GM23338 (cell line): Measurements from ENCODE around the gene GNB1L. TPM values are rescaled to one million over a fixed set of nuclear protein-coding genes. Genes with fewer than 3 reads are reported as not detected.

Source experiments
- ATAC-seq: fragments of 200-7000 bp; cut with Tn5 transposase; 3 replicates; pipeline ENCODE4 v1.9.1; 2020
- DNase-seq: peaks from one replicate; pipeline ENCODE4 v3.0.0-alpha.2; 2015; ENCODE audit warnings: low spot score
- H2AFZ ChIP-seq: fragments of 200-600 bp; sonication (generic); 2 replicates; pipeline ENCODE4 v1.8.0; 2016; ENCODE audit warnings: antibody characterized with exemption, mild to moderate bottlenecking, moderate library complexity
- H3F3A ChIP-seq: fragments of 200-600 bp; sonication (generic); replicated peaks from 2 replicates; pipeline ENCODE4 v1.8.0; 2017; ENCODE audit warnings: antibody characterized with exemption, mixed run types, low read depth
- H3K27ac ChIP-seq: fragments of 200-600 bp; sonication (generic); 2 replicates; pipeline ENCODE4 v1.6.1; 2016; ENCODE audit warnings: low read depth
- H3K27me3 ChIP-seq: fragments of 200-600 bp; sonication (generic); 2 replicates; pipeline ENCODE4 v1.8.0; 2016; ENCODE audit warnings: mild to moderate bottlenecking, mixed run types, moderate library complexity; ENCODE audit not compliant: insufficient read depth
- H3K36me3 ChIP-seq: fragments of 200-600 bp; sonication (generic); 2 replicates; pipeline ENCODE4 v1.8.0; 2016; ENCODE audit warnings: mild to moderate bottlenecking; ENCODE audit not compliant: insufficient read depth
- H3K4me1 ChIP-seq: fragments of 200-600 bp; sonication (generic); 2 replicates; pipeline ENCODE4 v1.8.0; 2016; ENCODE audit warnings: mild to moderate bottlenecking, moderate library complexity; ENCODE audit not compliant: insufficient read depth
- H3K4me2 ChIP-seq: fragments of 200-600 bp; sonication (generic); 2 replicates; pipeline ENCODE4 v1.7.1; 2017; ENCODE audit warnings: mixed run types
- H3K4me3 ChIP-seq: fragments of 200-600 bp; sonication (generic); 2 replicates; pipeline ENCODE4 v1.6.1; 2016; ENCODE audit warnings: mixed run types
- H3K79me2 ChIP-seq: fragments of 200-600 bp; sonication (generic); replicated peaks from 2 replicates; pipeline ENCODE4 v1.8.0; 2017; ENCODE audit warnings: mild to moderate bottlenecking; ENCODE audit not compliant: insufficient read depth
- H3K9me2 ChIP-seq: fragments of 200-600 bp; sonication (generic); 2 replicates; pipeline ENCODE4 v1.8.0; 2017; ENCODE audit not compliant: insufficient read depth
- H4K20me1 ChIP-seq: fragments of 200-600 bp; sonication (generic); replicated peaks from 2 replicates; pipeline ENCODE4 v1.8.0; 2017; ENCODE audit warnings: mild to moderate bottlenecking; ENCODE audit not compliant: insufficient read depth
- H3K27ac Mint-ChIP-seq: 2 replicates; pipeline ENCODE4 v1.8.0; 2020; ENCODE audit warnings: inconsistent platforms, mild to moderate bottlenecking, moderate library complexity, mixed read lengths
- H3K27me3 Mint-ChIP-seq: 3 replicates; pipeline ENCODE4 v1.8.0; 2022; ENCODE audit warnings: low read depth, mild to moderate bottlenecking, moderate library complexity, mixed read lengths, inconsistent platforms; ENCODE audit not compliant: insufficient read depth, poor library complexity
- H3K36me3 Mint-ChIP-seq: 3 replicates; pipeline ENCODE4 v1.8.0; 2021; ENCODE audit warnings: low read depth, mild to moderate bottlenecking, inconsistent platforms, moderate library complexity, mixed read lengths
- H3K4me1 Mint-ChIP-seq: 3 replicates; pipeline ENCODE4 v1.8.0; 2020; ENCODE audit warnings: mild to moderate bottlenecking, inconsistent platforms, mixed read lengths
- H3K4me3 Mint-ChIP-seq: 3 replicates; pipeline ENCODE4 v1.8.0; 2021; ENCODE audit warnings: moderate library complexity, mild to moderate bottlenecking, inconsistent platforms, mixed read lengths
- H3K9me3 Mint-ChIP-seq: 3 replicates; pipeline ENCODE4 v1.8.0; 2020; ENCODE audit warnings: moderate library complexity, mild to moderate bottlenecking, inconsistent platforms, mixed read lengths
- CREB1 ChIP-seq: fragments of 250-450 bp; sonication (Bioruptor Pico); IDR thresholded peaks from 2 replicates; pipeline ENCODE4 v1.5.0; 2020; ENCODE audit warnings: low read depth, mild to moderate bottlenecking, moderate library complexity
- CTCF ChIP-seq, 2 experiments: fragments of 200-600 bp in 1 of 2; sonication (generic) in 1 of 2; conservative IDR thresholded peaks; 2 replicates each; pipeline versions ENCODE4 v1.5.1 to v1.6.1; 2016 to 2017; ENCODE audit warnings: antibody characterized with exemption in 2 of 2, low read depth in 2 of 2, mild to moderate bottlenecking in 2 of 2, moderate library complexity in 1 of 2
- ETS1 ChIP-seq: IDR thresholded peaks from 2 replicates; pipeline ENCODE4 v1.6.1; 2016; ENCODE audit warnings: antibody characterized with exemption
- EZH2 ChIP-seq: fragments of 200-600 bp; sonication (generic); IDR thresholded peaks from one replicate; pipeline ENCODE4 v1.8.0; 2017; ENCODE audit warnings: antibody characterized with exemption, mild to moderate bottlenecking, low read depth; ENCODE audit not compliant: unreplicated experiment
- EZH2phosphoT487 ChIP-seq: fragments of 200-600 bp; sonication (generic); IDR thresholded peaks from one replicate; pipeline ENCODE4 v1.8.1; 2018; ENCODE audit warnings: antibody characterized with exemption; ENCODE audit not compliant: unreplicated experiment
- JUNB ChIP-seq: IDR thresholded peaks from one replicate; pipeline ENCODE4 v1.6.1; 2016; ENCODE audit warnings: antibody characterized with exemption; ENCODE audit not compliant: unreplicated experiment
- NANOG ChIP-seq: IDR thresholded peaks from 2 replicates; pipeline ENCODE4 v1.6.1; 2016; ENCODE audit warnings: antibody characterized with exemption, borderline replicate concordance
- POLR2AphosphoS5 ChIP-seq: IDR thresholded peaks from 2 replicates; pipeline ENCODE4 v1.6.1; 2016; ENCODE audit warnings: antibody characterized with exemption, low read depth
- REST ChIP-seq: IDR thresholded peaks from one replicate; pipeline ENCODE4 v1.6.1; 2018; ENCODE audit warnings: antibody characterized with exemption; ENCODE audit not compliant: unreplicated experiment
- STAT1 ChIP-seq: IDR thresholded peaks from one replicate; pipeline ENCODE4 v1.6.1; 2016; ENCODE audit warnings: antibody characterized with exemption; ENCODE audit not compliant: unreplicated experiment
- ZNF114 ChIP-seq: fragments of 250-450 bp; sonication (Bioruptor Pico); IDR thresholded peaks from 2 replicates; pipeline ENCODE4 v1.5.0; 2020; ENCODE audit warnings: mild to moderate bottlenecking, moderate library complexity
- ZNF331 ChIP-seq: fragments of 250-450 bp; sonication (Bioruptor Pico); IDR thresholded peaks from 2 replicates; pipeline ENCODE4 v1.5.0; 2020; ENCODE audit warnings: low read depth, mild to moderate bottlenecking, moderate library complexity
- ZNF462 ChIP-seq: fragments of 250-450 bp; sonication (Bioruptor Pico); IDR thresholded peaks from 2 replicates; pipeline ENCODE4 v1.5.0; 2020; ENCODE audit warnings: mild to moderate bottlenecking, moderate library complexity
- polyA plus RNA-seq: library from polyadenylated mRNA; unstranded; fragments of >200 nt; fragmentation: Nextera tagmentation; extraction: Ambion mirVana; gene quantifications from 2 replicates; pipeline ENCODE4 v1.2.1, GENCODE V29; 2016
- total RNA-seq: library from RNA; depleted of rRNA; stranded (reverse); fragments of >200 nt; shearing (Covaris generic); gene quantifications from 2 replicates; pipeline ENCODE4 v1.2.3, GENCODE V29; 2014

GNB1L gene
- total and polyA plus RNA-seq, 2 experiments from 2014 or later, result 15.2 to 27.8 TPM

DNA sequence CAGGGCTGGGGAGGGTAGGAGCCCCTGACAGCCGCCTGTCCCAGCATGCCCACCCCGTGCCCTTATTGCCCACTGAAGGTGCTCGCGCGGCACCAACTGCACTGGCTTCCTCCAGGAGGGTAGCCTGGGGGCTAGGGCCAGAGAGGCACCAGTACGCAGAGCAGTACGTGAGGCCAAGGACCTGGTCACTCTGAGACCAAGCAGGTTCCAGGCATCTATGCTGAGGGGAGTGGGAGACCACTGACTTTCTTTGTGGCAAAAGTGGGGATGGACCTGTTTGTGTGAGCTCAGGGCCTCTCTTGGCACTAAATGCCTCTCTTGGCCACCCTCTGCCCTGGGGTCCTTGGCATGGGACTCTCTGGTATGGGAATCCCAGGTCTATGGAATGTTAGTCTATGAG, 120.5 kb downstream of the GNB1L start:
- Histone ChIP-seq H3F3A (no peaks in the 10 kb centered on the region), H3K27ac (no peak overlapping the region), H3K9me2 (no peaks in the 10 kb centered on the region), H3K4me2 (no peak overlapping the region), H4K20me1 (no peaks in the 10 kb centered on the region), H3K36me3 (no peaks in the 10 kb centered on the region), H3K79me2 (no peaks in the 10 kb centered on the region), H3K27me3 (no peaks in the 10 kb centered on the region), H3K4me1 (no peaks in the 10 kb centered on the region; the same call in 1 of the 2 replicates), H3K4me3 (no peak overlapping the region), H2AFZ (no peak overlapping the region)
- no peaks in the 10 kb centered on the region for H3K9me3 Mint-ChIP-seq
- TF ChIP-seq NANOG (no peak), ZNF331 (CRISPR knock-in tag) (no peak), POLR2AphosphoS5 (no peak), ETS1 (no peak), JUNB (no peak), ZNF114 (no peak), CTCF (conservative IDR thresholded peaks at IDR 0.05; ENCODE audit: low read depth in 2 of 2) (no peak), ZNF462 (CRISPR knock-in tag) (no peak), EZH2 (no peak), CREB1 (CRISPR knock-in tag) (no peak), REST (no peak), STAT1 (no peak), EZH2phosphoT487 (no peak)
- no peaks in the 10 kb centered on the region for H3K36me3 Mint-ChIP-seq
- H3K4me1 Mint-ChIP-seq, result peaks cover 6% of the 10 kb centered on the region
- DNase-seq (no peak), ATAC-seq (no peak)
- H3K4me3 Mint-ChIP-seq, result no peak overlapping the region
- no peak overlapping the region for H3K27ac Mint-ChIP-seq
- H3K27me3 Mint-ChIP-seq, result peaks cover 29% of the 10 kb centered on the region
